Measurements from ENCODE around the gene WAPL. TPM values are rescaled to one million over a fixed set of nuclear protein-coding genes. Genes with fewer than 3 reads are reported as not detected.
A peak's percentile ranks its signal among the peaks of the same experiment; 100 is the strongest.

The WAPL gene
- total RNA-seq, 4 donors from 2014 or later = 34.2 to 40.5 (median 39.3) TPM

DNA sequence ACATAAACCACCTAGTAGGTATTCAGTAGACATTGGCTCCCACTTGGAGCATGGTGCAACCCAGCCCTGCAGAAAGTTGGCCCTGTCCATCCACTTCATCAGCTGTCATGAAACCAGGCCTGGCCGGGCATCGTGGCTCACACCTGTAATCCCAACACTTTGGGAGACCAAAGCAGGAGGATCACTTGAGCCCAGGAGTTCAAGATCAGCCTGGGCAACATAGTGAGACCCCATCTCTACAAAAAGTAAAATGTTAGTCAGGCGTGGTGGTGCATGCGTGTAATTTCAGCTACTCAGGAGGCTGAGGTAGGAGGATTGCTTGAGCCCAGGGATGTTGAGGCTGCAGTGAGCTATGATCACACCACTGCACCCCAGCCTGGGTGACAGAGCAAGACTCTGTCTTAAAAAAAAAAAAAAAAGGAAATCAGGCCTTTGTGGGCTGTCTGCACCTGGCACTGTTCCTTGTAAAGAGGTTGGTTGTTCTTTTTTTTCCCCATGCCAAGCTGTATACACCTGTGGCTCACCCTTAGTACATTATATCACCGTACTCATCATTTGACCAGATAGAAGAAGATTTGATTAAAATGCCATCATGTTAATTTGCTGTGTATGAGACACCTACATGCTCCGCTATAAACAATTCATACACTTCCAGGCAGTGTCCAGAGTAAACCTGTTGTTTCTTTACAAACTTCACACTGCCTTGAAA, 109.6 kb downstream of the WAPL start:
- Histone ChIP-seq H3K36me3 (no peaks in the 10 kb centered on the region), H3K4me3 (no peak overlapping the region), H3K4me1 (peaks cover 0 to 32% (median 23%) of the 10 kb centered on the region in 4 donors), H3K9me3 (peaks cover 0 to 4% (median 0%) of the 10 kb centered on the region in 4 donors), H3K27me3 (no peaks in the 10 kb centered on the region), H3K27ac (replicated peaks in 1 of 4) (peak overlapping the region in 2 of 4 donors; percentile 13 to 68)
- DNase-seq (ENCODE audit: extremely low spot score) = no peak
- intact Hi-C loops (cut with DNase I) = no loop called here
- WGBS = 89% methylated on average over 6 of the region's 6 CpGs
- TF ChIP-seq POLR2AphosphoS5 (IDR thresholded peaks at IDR 0.05) (no peak), POLR2A (IDR thresholded peaks at IDR 0.05; ENCODE audit: low read depth) (no peak), CTCF (IDR thresholded peaks at IDR 0.05) (no peak)

- Histone ChIP-seq H3K4me1 (peaks cover 0 to 32% (median 23%) of the 10 kb centered on the region in 4 donors), H3K4me3 (no peak overlapping the region), H3K27me3 (no peaks in the 10 kb centered on the region), H3K36me3 (no peaks in the 10 kb centered on the region), H3K27ac (replicated peaks in 1 of 4) (peak overlapping the region in 2 of 4 donors; percentile 13 to 68), H3K9me3 (peaks cover 0 to 4% (median 0%) of the 10 kb centered on the region in 4 donors)
- intact Hi-C loops (cut with DNase I) = no loop called here
- 14% methylated on average over 7 of the region's 7 CpGs for WGBS
- DNase-seq (ENCODE audit: extremely low spot score) = no peak
- TF ChIP-seq POLR2A (IDR thresholded peaks at IDR 0.05; ENCODE audit: low read depth) (no peak), POLR2AphosphoS5 (IDR thresholded peaks at IDR 0.05) (no peak), CTCF (IDR thresholded peaks at IDR 0.05) (no peak), EP300 (IDR thresholded peaks at IDR 0.05) (no peak)
These were observed 110.2 kb downstream of the WAPL start for GRCh38 chr10:86411281-86411841.

DNA sequence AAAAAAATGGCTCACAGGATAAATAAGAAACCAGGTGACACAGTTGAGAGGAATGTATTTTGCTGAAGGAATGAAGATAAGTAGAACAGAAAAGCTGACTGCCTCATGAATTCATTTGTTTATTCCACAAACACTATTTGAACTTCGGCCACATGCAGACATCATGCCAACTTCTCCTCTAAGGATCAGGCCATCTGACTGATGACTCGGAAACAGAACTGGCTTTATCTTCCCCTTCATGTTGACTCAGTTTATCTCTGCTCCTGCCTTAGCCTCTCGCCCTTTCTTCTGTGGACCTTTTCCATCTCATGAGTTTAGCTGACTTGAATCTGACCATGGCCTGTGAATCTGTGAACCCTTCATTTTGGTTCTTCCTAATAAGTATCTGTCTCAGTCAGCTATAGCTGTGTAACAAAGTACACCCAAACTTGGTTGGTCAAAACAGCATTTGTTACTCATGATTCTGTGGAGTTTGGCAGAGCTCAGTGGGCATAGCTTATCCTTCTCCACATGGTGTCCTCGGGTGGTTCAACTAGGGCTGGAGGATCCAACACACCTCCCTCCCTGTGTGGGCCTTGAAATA, 111.0 kb downstream of the WAPL start:
- 80% methylated on average over 4 of the region's 4 CpGs for WGBS
- no peak for DNase-seq (ENCODE audit: extremely low spot score)
- intact Hi-C loops (cut with DNase I) = no loop called here
- Histone ChIP-seq H3K4me3 (no peak overlapping the region), H3K4me1 (peaks cover 0 to 32% (median 23%) of the 10 kb centered on the region in 4 donors), H3K9me3 (peaks cover 0 to 4% (median 0%) of the 10 kb centered on the region in 4 donors), H3K27ac (replicated peaks in 1 of 4) (peak overlapping the region in 2 of 4 donors; percentile 13 to 68), H3K36me3 (no peaks in the 10 kb centered on the region), H3K27me3 (no peaks in the 10 kb centered on the region)
- TF ChIP-seq CTCF (IDR thresholded peaks at IDR 0.05) (no peak), EP300 (IDR thresholded peaks at IDR 0.05) (no peak), POLR2A (IDR thresholded peaks at IDR 0.05; ENCODE audit: low read depth) (no peak), POLR2AphosphoS5 (IDR thresholded peaks at IDR 0.05) (no peak)

DNA sequence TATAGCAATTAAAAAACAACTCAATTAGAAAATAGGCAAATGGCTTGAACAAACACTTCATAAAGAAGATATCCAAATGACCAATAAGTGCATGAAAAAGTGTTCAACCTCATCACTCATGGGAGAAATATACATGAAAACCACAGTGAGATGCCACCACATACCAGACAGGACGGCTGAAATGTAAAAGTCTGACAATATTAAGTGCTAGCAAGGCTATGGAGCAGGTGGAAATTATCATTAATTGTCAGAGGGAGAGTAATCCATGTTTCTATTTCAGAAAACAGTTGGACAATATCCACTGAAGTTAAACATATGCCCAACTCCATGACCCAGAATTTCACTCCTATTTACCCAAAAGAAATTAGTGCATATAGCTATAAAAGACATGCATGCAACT, 112.4 kb downstream of the WAPL start:
- 60% methylated on average over 1 of the region's 1 CpG for WGBS
- peaks cover 0 to 31% (median 23%) of the 10 kb centered on the region in 4 donors for H3K4me1 ChIP-seq
- no peak overlapping the region for H3K4me3 ChIP-seq
- intact Hi-C loops (cut with DNase I) = no loop called here
- no peak for DNase-seq (ENCODE audit: extremely low spot score)
- no peaks in the 10 kb centered on the region for H3K36me3 ChIP-seq
- no peak overlapping the region for H3K27ac ChIP-seq (replicated peaks in 1 of 4)
- no peaks in the 10 kb centered on the region for H3K27me3 ChIP-seq
- H3K9me3 ChIP-seq = peaks cover 0 to 4% (median 0%) of the 10 kb centered on the region in 4 donors
- TF ChIP-seq POLR2AphosphoS5 (IDR thresholded peaks at IDR 0.05) (no peak), POLR2A (IDR thresholded peaks at IDR 0.05; ENCODE audit: low read depth) (no peak), CTCF (IDR thresholded peaks at IDR 0.05) (no peak), EP300 (IDR thresholded peaks at IDR 0.05) (no peak)

All from esophagus muscularis mucosa (tissue), 4 donors.